RWPE1 (cell line): ENCODE results near the gene ANTXR1.
A peak's percentile ranks its signal among the peaks of the same experiment; 100 is the strongest.

Experiments
- CTCF ChIA-PET: fragments of 350-600 bp; sonication (Branson Sonifier 250); formaldehyde crosslinking; extraction: SDS; loops from one replicate; lab custom pipeline; 2021; lab: Yijun Ruan, JAX
- POLR2A ChIA-PET: fragments of 400-600 bp; formaldehyde crosslinking; extraction: SDS; loops from one replicate; lab custom pipeline; 2020; ENCODE audit warnings: antibody characterized with exemption; ENCODE audit not compliant: low non-redundant PET; lab: Yijun Ruan, JAX
- DNase-seq: peaks from one replicate; pipeline ENCODE4 v3.0.0; 2012; ENCODE audit warnings: low spot score
- H3K27ac ChIP-seq: fragments of 450-650 bp; 2 replicates; pipeline ENCODE4 v1.5.1; 2017
- CTCF ChIP-seq: fragments of 450-650 bp; conservative IDR thresholded peaks from 2 replicates; pipeline ENCODE4 v1.5.1; 2017; ENCODE audit warnings: low read depth, mild to moderate bottlenecking

Gene ANTXR1

GRCh38 chr2:69059731-69060290 lies 46.8 kb downstream of the ANTXR1 start:
- CTCF ChIA-PET: no interaction called here
- H3K27ac ChIP-seq: no peak overlapping the region
- TF ChIP-seq CTCF: no peak
- DNase-seq: no peak
- POLR2A ChIA-PET: no interaction called here

GRCh38 chr2:69060938-69061501 lies 48.0 kb downstream of the ANTXR1 start:
- H3K27ac ChIP-seq: no peak overlapping the region
- DNase-seq: no peak
- ChIA-PET POLR2A (no interaction called here), CTCF (interaction anchor here (0.6 kb wide), 1 partner anchor 48 kb away, joined by 3 read pairs; the partner anchor contains the start of gene ANTXR1)
- TF ChIP-seq CTCF: no peak

GRCh38 chr2:69061525-69061924 lies 48.5 kb downstream of the ANTXR1 start:
- no peak overlapping the region for H3K27ac ChIP-seq
- no peak for DNase-seq
- ChIA-PET CTCF (interaction anchor here (0.6 kb wide), 1 partner anchor 48 kb away, joined by 3 read pairs; the partner anchor contains the start of gene ANTXR1), POLR2A (no interaction called here)
- TF ChIP-seq CTCF: no peak

- ChIA-PET POLR2A (no interaction called here), CTCF (interaction anchor here (0.8 kb wide), 1 partner anchor 10 kb away, joined by 3 read pairs; no protein-coding TSS in a partner anchor)
- DNase-seq: no peak
- no peak overlapping the region for H3K27ac ChIP-seq
- TF ChIP-seq CTCF: no peak
These were observed 49.5 kb downstream of the ANTXR1 start for GRCh38 chr2:69062307-69062962.

GRCh38 chr2:69065735-69066336 lies 52.9 kb downstream of the ANTXR1 start:
- TF ChIP-seq CTCF: no peak
- CTCF ChIA-PET: interaction anchor here (0.6 kb wide), 2 partner anchors 51 to 53 kb away, joined by 4 to 6 read pairs; partner anchors contain the start of gene ANTXR1
- H3K27ac ChIP-seq: no peak overlapping the region
- no peak for DNase-seq
- POLR2A ChIA-PET: no interaction called here

GRCh38 chr2:69067026-69067630 lies 54.1 kb downstream of the ANTXR1 start:
- no peak for TF ChIP-seq CTCF
- no peak for DNase-seq
- ChIA-PET CTCF (interaction anchor here (0.6 kb wide), 1 partner anchor 114 kb away, joined by 3 read pairs; no protein-coding TSS in a partner anchor), POLR2A (interaction anchor here (0.7 kb wide), 1 partner anchor 10 kb away, joined by 3 read pairs; no protein-coding TSS in a partner anchor)
- peak overlapping the region; percentile 37; the same call in 1 of the 2 replicates for H3K27ac ChIP-seq
